Activated CD4-positive, alpha-beta memory T cell treated with anti-CD3 and anti-CD28 coated beads for 36 hours (primary cell): ENCODE measurements around the gene ETFA. TPM values are rescaled to one million over a fixed set of nuclear protein-coding genes. Genes with fewer than 3 reads are reported as not detected.

Experiments used
- CTCF ChIA-PET: fragments of 350-600 bp; sonication (Branson Sonifier 250); formaldehyde crosslinking; loops from one replicate; lab custom pipeline; 2021; ENCODE audit warnings: antibody characterized with exemption, inconsistent platforms; lab: Charles Lee
- POLR2A ChIA-PET: fragments of 350-600 bp; sonication (Branson Sonifier 250); formaldehyde crosslinking; loops from one replicate; lab custom pipeline; 2021; ENCODE audit warnings: antibody characterized with exemption; lab: Charles Lee
- DNase-seq: peaks from one replicate; pipeline ENCODE4 v3.0.0-alpha.2; 2020
- H3K27ac Mint-ChIP-seq: one replicate; pipeline ENCODE4 v1.8.0; 2021; ENCODE audit warnings: mixed read lengths
- H3K27me3 Mint-ChIP-seq: one replicate; pipeline ENCODE4 v1.8.0; 2021; ENCODE audit warnings: mixed read lengths
- H3K36me3 Mint-ChIP-seq: one replicate; pipeline ENCODE4 v1.8.0; 2021; ENCODE audit warnings: mixed read lengths
- H3K4me1 Mint-ChIP-seq: one replicate; pipeline ENCODE4 v1.8.0; 2021; ENCODE audit warnings: low read depth, mixed read lengths
- H3K4me3 Mint-ChIP-seq: one replicate; pipeline ENCODE4 v1.8.0; 2021; ENCODE audit warnings: mild to moderate bottlenecking, mixed read lengths
- H3K9me3 Mint-ChIP-seq: one replicate; pipeline ENCODE4 v1.8.0; 2021; ENCODE audit warnings: mixed read lengths
- intact Hi-C: fragments of 100-400 bp; cut with micrococcal nuclease; formaldehyde crosslinking; loops from one replicate; pipeline ENCODE4 v1.15.1; 2023
- total RNA-seq, 2 experiments: library from RNA; stranded (reverse); gene quantifications; one replicate each; pipeline ENCODE4 v1.2.3, GENCODE V29; 2021

Gene ETFA
- total RNA-seq, 2 experiments from 2014 or later = 169 to 173 TPM

DNA sequence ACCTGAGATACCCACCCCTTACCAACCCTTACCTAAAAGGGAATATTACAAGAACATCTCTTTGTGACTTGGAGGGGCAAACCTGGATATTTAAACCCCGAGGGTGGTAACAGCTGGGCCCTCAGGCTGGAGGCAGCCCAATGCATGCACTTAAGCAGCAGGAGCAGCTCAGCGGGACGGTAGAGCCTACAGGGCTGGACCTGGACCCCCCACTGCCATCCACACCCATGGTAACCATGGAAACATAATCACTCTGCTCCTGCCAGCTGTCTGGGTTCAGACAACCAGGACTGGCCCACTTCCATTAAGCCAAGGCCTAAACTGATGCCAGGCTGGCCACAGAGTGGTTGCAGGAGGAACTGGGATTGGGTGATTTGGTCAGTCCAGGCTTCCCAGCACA lies 52.8 kb downstream of the ETFA start:
- Mint-ChIP-seq H3K27me3 (no peaks in the 10 kb centered on the region), H3K27ac (no peak overlapping the region), H3K36me3 (peaks cover 40% of the 10 kb centered on the region), H3K4me3 (no peak overlapping the region), H3K9me3 (peaks cover 11% of the 10 kb centered on the region), H3K4me1 (no peaks in the 10 kb centered on the region)
- DNase-seq = no peak
- POLR2A ChIA-PET = no interaction called here
- intact Hi-C loops = no loop called here
- CTCF ChIA-PET = no interaction called here

DNA sequence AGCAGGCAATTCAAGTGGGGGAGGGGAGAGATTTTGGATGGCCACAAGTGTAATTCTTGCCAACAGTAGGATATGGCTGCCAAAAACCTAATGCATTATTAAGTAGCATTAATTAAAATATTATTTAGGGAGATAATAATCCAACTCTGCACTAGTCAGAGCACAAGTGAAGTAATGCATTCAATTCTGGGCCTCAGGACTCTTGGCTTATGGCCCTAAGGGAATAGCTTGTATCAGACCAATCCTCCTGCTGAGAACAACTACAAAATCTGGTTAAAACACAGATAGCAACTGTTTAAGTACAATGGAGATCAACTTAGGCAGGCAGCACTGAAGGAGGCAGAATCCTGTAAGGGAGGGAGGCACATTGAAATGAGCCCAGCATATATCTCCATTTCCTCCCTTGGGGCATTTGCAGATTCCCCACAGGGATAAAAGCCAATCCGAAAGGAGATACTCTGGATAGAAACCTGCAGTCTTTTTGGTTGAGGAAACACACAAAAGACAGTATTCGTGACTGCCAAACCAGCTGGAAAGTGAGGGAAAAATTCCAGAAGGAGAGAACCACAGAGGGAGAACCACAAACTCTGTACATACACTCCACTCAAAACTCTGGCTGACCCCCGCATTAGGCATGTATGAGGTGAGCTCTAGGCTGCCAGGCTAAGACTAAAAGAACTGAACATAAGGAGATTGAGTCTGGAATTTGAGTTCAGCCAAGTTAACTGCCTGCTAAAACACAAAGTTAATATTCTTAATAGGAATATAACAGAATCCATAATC lies 57.4 kb downstream of the ETFA start:
- H3K27me3 Mint-ChIP-seq = no peaks in the 10 kb centered on the region
- intact Hi-C loops = no loop called here
- ChIA-PET POLR2A (no interaction called here), CTCF (interaction anchor here (0.7 kb wide), 1 partner anchor 76 kb away, joined by 3 read pairs; no protein-coding TSS in a partner anchor)
- H3K4me3 Mint-ChIP-seq = no peak overlapping the region
- no peak for DNase-seq
- H3K36me3 Mint-ChIP-seq = peaks cover 7% of the 10 kb centered on the region
- H3K4me1 Mint-ChIP-seq = peaks cover 3% of the 10 kb centered on the region
- peaks cover 2% of the 10 kb centered on the region for H3K9me3 Mint-ChIP-seq
- H3K27ac Mint-ChIP-seq = no peak overlapping the region

DNA sequence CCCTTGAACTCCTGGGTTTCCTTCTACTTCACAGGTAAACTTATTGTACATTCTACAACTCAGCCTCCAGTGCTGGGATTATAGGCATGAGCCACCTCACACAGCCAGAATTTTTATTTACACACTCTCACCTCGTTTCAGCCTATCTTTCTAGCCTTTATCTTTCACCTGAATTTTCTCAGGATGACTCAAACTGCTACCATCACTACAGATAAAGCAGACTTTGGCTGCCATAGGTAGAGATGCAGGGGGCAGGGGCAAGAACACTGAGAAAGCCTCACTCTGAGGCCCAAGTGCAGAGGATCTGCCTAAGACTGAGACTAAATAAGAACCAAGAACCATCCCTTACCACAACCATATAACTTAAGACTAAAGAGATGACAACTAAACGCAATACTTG lies 59.0 kb downstream of the ETFA start:
- intact Hi-C loops = no loop called here
- Mint-ChIP-seq H3K36me3 (peaks cover 3% of the 10 kb centered on the region), H3K27me3 (no peaks in the 10 kb centered on the region), H3K9me3 (no peaks in the 10 kb centered on the region), H3K4me1 (peaks cover 3% of the 10 kb centered on the region), H3K27ac (no peak overlapping the region), H3K4me3 (no peak overlapping the region)
- DNase-seq = no peak
- ChIA-PET CTCF (no interaction called here), POLR2A (no interaction called here)

DNA sequence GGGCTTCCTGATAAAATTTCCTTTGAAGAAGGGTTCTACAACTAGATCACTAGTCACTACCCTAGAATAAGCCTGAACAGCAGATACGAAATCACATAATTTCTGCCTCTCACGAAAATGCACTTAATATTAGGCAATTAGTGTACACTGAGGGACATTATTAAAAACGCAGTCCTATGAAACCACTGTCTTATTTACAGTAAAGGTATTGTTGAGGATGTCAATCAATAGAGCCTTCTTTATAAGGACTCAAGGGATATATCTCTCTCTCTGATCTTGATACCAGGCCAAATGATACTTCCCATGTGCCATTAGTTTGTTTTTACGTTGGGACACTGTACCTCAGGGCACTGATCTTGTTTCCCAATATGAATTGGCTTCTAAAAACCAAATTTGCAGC lies 59.6 kb downstream of the ETFA start:
- Mint-ChIP-seq H3K27me3 (no peaks in the 10 kb centered on the region), H3K36me3 (peaks cover 3% of the 10 kb centered on the region), H3K4me1 (peaks cover 3% of the 10 kb centered on the region), H3K9me3 (no peaks in the 10 kb centered on the region), H3K4me3 (no peak overlapping the region), H3K27ac (no peak overlapping the region)
- intact Hi-C loops = no loop called here
- DNase-seq = no peak
- ChIA-PET CTCF (interaction anchor here (0.5 kb wide), 1 partner anchor 589 kb away, joined by 3 read pairs; no protein-coding TSS in a partner anchor), POLR2A (no interaction called here)

DNA sequence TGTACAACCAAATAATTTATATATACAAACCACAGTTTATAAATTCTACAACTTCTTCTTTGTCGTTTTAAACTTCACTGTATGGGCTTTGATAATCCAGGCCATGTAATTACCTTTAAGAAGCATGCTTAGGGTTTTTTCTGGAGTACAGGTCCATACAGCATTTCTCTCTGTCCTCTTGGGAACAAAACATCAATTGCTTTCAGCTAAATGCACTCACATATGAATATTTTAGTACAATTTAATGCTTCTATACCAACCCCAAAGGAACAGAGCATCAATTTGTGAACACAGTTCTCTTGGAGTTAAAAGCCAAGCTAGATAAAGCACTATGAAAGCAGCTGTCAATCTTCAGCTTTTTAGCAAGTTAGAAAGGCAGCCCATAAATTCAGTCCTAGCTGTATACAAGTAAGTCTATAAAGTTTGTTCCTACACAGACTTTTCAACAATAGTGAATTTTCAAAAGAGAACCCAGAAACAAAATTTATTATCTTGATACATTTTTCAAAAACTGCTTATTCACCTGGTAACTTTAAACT lies 66.1 kb downstream of the ETFA start:
- H3K4me3 Mint-ChIP-seq = no peak overlapping the region
- H3K4me1 Mint-ChIP-seq = no peaks in the 10 kb centered on the region
- intact Hi-C loops = no loop called here
- H3K27me3 Mint-ChIP-seq = no peaks in the 10 kb centered on the region
- H3K9me3 Mint-ChIP-seq = no peaks in the 10 kb centered on the region
- no peak for DNase-seq
- peaks cover 8% of the 10 kb centered on the region for H3K36me3 Mint-ChIP-seq
- POLR2A ChIA-PET = interaction anchor here (0.7 kb wide), 1 partner anchor 50 kb away, joined by 4 read pairs; no protein-coding TSS in a partner anchor
- CTCF ChIA-PET = interaction anchor here (0.5 kb wide), 1 partner anchor 9 kb away, joined by 3 read pairs; no protein-coding TSS in a partner anchor
- no peak overlapping the region for H3K27ac Mint-ChIP-seq

DNA sequence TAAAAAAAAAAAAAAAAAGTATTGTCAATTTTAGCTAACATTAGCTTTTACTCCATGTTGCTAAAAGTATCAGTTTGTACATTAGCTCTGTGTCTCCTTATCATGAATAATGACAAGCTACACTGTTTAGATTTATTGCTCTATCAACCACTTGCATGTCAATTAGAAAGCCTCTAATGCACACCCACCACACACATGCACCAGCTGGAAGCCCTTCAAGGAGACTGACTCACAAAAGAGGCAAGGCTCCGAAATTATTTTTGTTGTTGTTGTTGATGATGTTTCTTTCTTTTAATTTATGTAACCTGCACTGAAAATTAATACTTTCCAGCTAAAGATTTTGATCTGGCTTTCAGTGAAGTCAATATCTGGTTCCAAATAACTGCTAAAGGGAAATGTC lies 71.5 kb downstream of the ETFA start:
- H3K27me3 Mint-ChIP-seq = no peaks in the 10 kb centered on the region
- H3K36me3 Mint-ChIP-seq = peaks cover 8% of the 10 kb centered on the region
- intact Hi-C loops = loop anchor here (5.0 to 10.0 kb wide), 2 partner anchors 93 to 625 kb away; no protein-coding TSS in a partner anchor
- ChIA-PET CTCF (no interaction called here), POLR2A (no interaction called here)
- no peak overlapping the region for H3K4me3 Mint-ChIP-seq
- no peaks in the 10 kb centered on the region for H3K4me1 Mint-ChIP-seq
- no peaks in the 10 kb centered on the region for H3K9me3 Mint-ChIP-seq
- no peak overlapping the region for H3K27ac Mint-ChIP-seq
- no peak for DNase-seq

DNA sequence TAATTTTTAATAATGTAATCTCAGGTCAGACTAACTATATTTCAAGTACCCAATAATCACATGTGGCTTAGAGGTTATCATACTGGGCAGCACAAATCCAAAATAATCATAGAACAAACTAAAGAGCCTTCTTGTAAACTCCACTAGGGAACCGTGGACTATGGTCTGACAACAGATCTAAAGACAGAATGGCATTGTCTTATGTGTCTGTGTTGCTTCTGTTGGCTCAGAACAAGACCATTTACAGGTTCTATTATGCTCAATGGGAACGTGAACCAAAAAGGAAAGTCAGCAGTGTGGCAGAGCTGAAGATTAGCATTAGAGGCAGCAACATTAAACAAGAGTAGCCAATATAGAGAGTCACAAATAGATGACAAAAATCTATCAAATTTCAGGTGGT lies 74.9 kb downstream of the ETFA start:
- ChIA-PET POLR2A (no interaction called here), CTCF (interaction anchor here (0.7 to 2.4 kb wide), 7 partner anchors 9 to 636 kb away, joined by 3 to 9 read pairs (median 3); no protein-coding TSS in a partner anchor)
- no peaks in the 10 kb centered on the region for H3K36me3 Mint-ChIP-seq
- no peaks in the 10 kb centered on the region for H3K4me1 Mint-ChIP-seq
- H3K27ac Mint-ChIP-seq = no peak overlapping the region
- H3K27me3 Mint-ChIP-seq = no peaks in the 10 kb centered on the region
- no peak overlapping the region for H3K4me3 Mint-ChIP-seq
- intact Hi-C loops = loop anchor here (5.0 to 10.0 kb wide), 2 partner anchors 96 to 628 kb away; no protein-coding TSS in a partner anchor
- no peak for DNase-seq
- no peaks in the 10 kb centered on the region for H3K9me3 Mint-ChIP-seq

DNA sequence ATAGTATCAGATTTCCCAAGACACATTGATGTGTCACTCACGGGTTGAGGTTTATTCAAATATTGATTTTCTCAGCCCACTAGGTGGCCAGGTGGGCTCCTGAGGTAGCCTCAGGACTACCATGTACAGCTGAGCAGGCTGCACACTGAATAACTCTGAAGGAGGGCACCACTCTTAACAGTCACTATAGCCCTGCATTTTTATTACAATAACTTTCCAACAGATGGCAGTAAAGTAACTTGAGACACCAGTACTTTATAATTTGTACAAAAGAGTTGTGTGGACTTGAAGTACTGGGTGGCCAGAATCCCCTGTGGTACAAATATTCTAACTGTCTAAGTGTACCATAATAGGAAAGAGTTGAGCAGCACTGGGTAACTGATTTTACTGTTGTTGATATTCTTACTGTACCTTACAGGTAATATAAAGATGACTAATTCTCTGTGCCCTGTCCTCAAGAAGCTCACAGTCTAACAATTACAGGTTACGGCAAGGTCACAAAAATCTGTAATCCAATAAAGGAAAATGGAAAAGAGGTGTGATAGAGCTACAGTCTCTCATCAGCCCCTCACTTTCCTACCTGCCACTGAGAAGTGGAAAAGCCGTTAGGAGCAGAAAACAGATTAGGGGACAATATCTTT lies 76.0 kb downstream of the ETFA start:
- Mint-ChIP-seq H3K27ac (no peak overlapping the region), H3K9me3 (no peaks in the 10 kb centered on the region), H3K4me3 (no peak overlapping the region), H3K4me1 (no peaks in the 10 kb centered on the region), H3K27me3 (no peaks in the 10 kb centered on the region), H3K36me3 (peaks cover 6% of the 10 kb centered on the region)
- no peak for DNase-seq
- POLR2A ChIA-PET = no interaction called here
- intact Hi-C loops = loop anchor here (5.0 to 10.0 kb wide), 2 partner anchors 97 to 629 kb away; no protein-coding TSS in a partner anchor
- CTCF ChIA-PET = interaction anchor here (0.6 to 2.4 kb wide), 14 partner anchors 8 to 781 kb away, joined by 3 to 9 read pairs (median 3); no protein-coding TSS in a partner anchor

DNA sequence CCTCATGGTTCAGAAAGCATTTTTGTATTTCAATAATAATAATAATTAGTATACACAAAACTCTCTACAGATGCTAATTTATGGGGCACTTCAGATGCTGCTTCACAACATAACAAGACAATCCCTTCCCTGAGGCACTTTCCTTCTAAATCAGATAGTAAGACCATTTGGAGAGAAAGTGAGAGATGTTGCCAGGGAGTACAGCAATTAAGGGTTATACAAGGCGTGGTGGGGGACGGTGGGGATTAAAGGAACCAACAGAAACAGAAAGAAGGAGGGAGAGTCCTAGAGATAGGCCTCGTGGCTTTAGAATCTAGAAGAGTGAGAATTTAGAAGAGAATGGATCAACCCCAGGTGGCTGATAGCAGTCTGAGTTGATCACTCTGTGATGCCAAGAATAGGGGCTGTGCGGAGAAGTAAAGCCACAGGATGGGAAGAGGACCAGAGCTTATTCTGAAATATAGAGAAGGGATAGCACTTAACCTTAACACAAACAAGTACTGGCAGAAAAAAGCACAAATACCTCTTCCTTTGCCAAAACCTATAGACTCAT lies 76.9 kb downstream of the ETFA start:
- H3K4me1 Mint-ChIP-seq = no peaks in the 10 kb centered on the region
- no peaks in the 10 kb centered on the region for H3K9me3 Mint-ChIP-seq
- intact Hi-C loops = loop anchor here (10.0 kb wide), 1 partner anchor 630 kb away; no protein-coding TSS in a partner anchor
- CTCF ChIA-PET = interaction anchor here (1.1 to 1.6 kb wide), 5 partner anchors 9 to 95 kb away, joined by 3 to 6 read pairs (median 3); no protein-coding TSS in a partner anchor
- no peak overlapping the region for H3K27ac Mint-ChIP-seq
- peaks cover 6% of the 10 kb centered on the region for H3K36me3 Mint-ChIP-seq
- H3K27me3 Mint-ChIP-seq = no peaks in the 10 kb centered on the region
- POLR2A ChIA-PET = no interaction called here
- H3K4me3 Mint-ChIP-seq = no peak overlapping the region
- DNase-seq = no peak

DNA sequence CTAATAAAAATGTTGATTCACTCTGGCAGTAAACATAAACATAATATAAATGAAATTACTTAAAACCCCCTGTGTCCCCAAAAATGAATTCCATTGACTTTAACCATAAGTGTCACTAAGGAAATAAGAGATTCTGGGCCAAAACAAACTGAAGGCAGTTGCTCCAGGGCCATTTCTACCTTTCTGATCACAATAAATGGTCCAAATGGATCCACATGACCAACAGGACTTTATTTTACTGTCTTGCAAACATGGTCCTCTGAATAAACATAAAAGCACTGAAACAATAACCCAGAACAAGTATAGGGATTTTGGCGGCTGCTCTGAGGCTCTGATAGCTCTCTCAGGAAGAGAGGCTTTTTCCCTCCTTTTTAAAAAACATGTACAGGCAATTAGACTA lies 77.3 kb downstream of the ETFA start:
- Mint-ChIP-seq H3K27ac (no peak overlapping the region), H3K27me3 (no peaks in the 10 kb centered on the region), H3K4me3 (no peak overlapping the region), H3K9me3 (no peaks in the 10 kb centered on the region), H3K36me3 (peaks cover 6% of the 10 kb centered on the region), H3K4me1 (no peaks in the 10 kb centered on the region)
- intact Hi-C loops = loop anchor here (10.0 kb wide), 1 partner anchor 631 kb away; no protein-coding TSS in a partner anchor
- no peak for DNase-seq
- ChIA-PET CTCF (interaction anchor here (1.1 to 1.4 kb wide), 2 partner anchors 15 to 51 kb away, joined by 3 read pairs; no protein-coding TSS in a partner anchor), POLR2A (no interaction called here)

DNA sequence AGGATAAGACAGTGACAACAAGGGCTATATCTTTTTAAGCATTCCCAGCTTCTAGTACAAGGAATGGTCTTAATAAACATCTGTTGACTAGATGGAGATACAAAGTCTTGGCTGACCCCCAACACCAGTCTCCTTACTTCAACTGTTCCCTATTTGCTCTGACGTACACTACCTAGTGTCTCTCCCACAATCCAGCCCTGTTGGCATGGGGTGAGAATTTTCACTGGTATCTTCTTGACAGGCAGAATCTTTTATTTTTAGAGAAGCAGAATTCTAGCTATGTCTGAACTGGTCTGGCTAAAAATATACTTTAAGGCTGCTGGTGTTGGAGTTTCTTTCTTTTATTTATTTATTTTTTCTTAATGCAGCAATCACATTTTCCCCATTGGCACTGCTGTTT lies 82.0 kb downstream of the ETFA start:
- no peak for DNase-seq
- Mint-ChIP-seq H3K4me1 (no peaks in the 10 kb centered on the region), H3K9me3 (no peaks in the 10 kb centered on the region), H3K36me3 (peaks cover 16% of the 10 kb centered on the region), H3K4me3 (no peak overlapping the region), H3K27me3 (no peaks in the 10 kb centered on the region), H3K27ac (no peak overlapping the region)
- CTCF ChIA-PET = interaction anchor here (1.6 kb wide), 1 partner anchor 32 kb away, joined by 3 read pairs; no protein-coding TSS in a partner anchor
- intact Hi-C loops = no loop called here
- POLR2A ChIA-PET = no interaction called here
